IMR-90 (cell line): ENCODE measurements around the gene NLRP1.

Experiments
- CTCF ChIP-seq: conservative IDR thresholded peaks from 2 replicates; pipeline ENCODE4 v1.5.1; 2012; ENCODE audit warnings: mild to moderate bottlenecking, low read depth, low read length, improper control_type of control experiment
- MAFK ChIP-seq: IDR thresholded peaks from 2 replicates; pipeline ENCODE4 v1.6.1; 2012; ENCODE audit warnings: low read depth, low read length, improper control_type of control experiment

DNA sequence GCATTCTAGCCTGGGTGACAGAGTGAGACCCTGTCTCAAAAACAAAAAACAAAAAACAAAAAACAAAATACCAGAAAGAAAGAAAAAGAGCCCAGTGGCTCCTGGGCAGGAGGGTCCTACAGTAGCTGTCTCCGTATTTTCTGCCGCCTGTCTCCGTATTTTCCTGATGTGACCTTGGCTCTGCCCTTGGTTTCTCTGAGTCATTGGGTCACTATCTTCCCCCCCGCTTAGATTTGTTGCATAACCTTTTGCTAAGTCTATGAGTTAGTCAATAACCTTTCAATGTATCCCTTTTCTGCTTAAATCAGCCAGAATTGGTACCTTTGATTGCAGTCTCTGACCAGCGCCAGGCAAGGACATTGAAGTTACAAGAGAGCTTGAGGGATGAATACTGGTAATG lies 61.1 kb downstream of the NLRP1 start:
- no peak for TF ChIP-seq MAFK
- TF ChIP-seq CTCF, result no peak
